Stomach smooth muscle (tissue), 2 donors: Measurements from ENCODE around the gene SRCIN1.

ENCODE experiments used
- H3K27ac ChIP-seq: one replicate; pipeline ENCODE4 v1.7.0; 2013; ENCODE audit warnings: mild to moderate bottlenecking, low read length, inconsistent platforms
- H3K27me3 ChIP-seq, 2 donors: one replicate each; pipeline ENCODE4 v1.7.0; 2013; ENCODE audit warnings: low read length in 2 of 2; ENCODE audit not compliant: insufficient read depth in 2 of 2, control insufficient read depth in 1 of 2
- H3K36me3 ChIP-seq, 2 donors: one replicate each; pipeline ENCODE4 v1.7.0; 2013; ENCODE audit warnings: low read length in 2 of 2; ENCODE audit not compliant: control insufficient read depth in 2 of 2, insufficient read depth in 2 of 2
- H3K4me1 ChIP-seq: one replicate; pipeline ENCODE4 v1.7.0; 2013; ENCODE audit warnings: low read length; ENCODE audit not compliant: control insufficient read depth, insufficient read depth
- H3K4me3 ChIP-seq, 2 donors: one replicate each; pipeline ENCODE4 v1.7.0; 2013; ENCODE audit warnings: low read length in 2 of 2
- H3K9ac ChIP-seq, 2 donors: one replicate each; pipeline ENCODE4 v1.7.0; 2013; ENCODE audit warnings: low read length in 2 of 2, mild to moderate bottlenecking in 1 of 2
- H3K9me3 ChIP-seq, 2 donors: one replicate each; pipeline ENCODE4 v1.7.0; 2013; ENCODE audit warnings: low read length in 2 of 2; ENCODE audit not compliant: control insufficient read depth in 2 of 2
- donor health status: healthy.
- donor health status: Pancreatic carcinoma.

SRCIN1 gene

GRCh38 chr17:38559880-38560230 is 45.9 kb downstream of the SRCIN1 start:
- Histone ChIP-seq H3K27ac (no peak overlapping the region), H3K9ac (no peak overlapping the region), H3K9me3 (no peaks in the 10 kb centered on the region), H3K4me3 (no peak overlapping the region), H3K36me3 (no peaks in the 10 kb centered on the region), H3K27me3 (peaks cover 70 to 78% of the 10 kb centered on the region in 2 donors), H3K4me1 (peaks cover 34% of the 10 kb centered on the region)

DNA sequence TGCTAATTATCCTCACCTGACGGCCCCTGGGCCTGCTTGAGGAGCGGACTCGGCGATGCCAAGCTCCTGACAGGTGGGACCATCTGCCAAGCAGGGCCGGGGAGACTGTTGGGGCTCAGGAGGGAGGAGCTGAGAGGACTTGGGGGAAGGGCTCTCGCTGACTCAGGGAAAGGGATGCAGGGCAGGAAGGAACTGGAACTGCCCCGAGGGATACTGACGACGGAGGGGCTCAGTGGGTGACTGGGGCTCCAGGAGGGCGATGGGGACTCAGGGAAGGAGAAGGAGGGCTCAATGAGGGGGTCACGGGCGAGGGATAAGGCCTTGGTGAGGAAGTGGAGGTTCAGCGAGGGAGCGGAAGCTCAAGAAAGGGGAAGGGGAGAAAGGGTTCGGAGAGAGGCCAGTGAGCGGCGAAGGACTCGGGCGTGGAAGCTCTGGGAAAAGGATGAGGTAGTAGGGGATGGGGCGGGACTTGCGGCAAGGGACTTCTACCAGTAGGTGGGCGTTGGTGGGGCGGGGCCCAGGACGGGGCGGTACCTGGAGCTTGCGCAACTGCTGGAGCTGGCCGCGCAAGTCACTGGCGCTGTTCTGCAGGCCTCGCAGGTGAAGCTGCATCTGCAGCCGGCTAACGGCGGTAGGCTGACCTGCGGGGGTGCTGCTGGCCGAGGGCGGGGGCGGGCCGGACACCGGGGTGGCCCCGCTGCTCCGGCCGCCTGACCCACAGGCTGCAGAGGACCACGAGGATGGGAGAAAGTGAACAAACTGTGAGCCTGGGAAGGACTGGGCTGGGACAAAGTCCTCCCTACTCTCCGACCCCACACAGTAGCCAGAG is 46.5 kb downstream of the SRCIN1 start:
- H3K36me3 ChIP-seq = no peaks in the 10 kb centered on the region
- no peak overlapping the region for H3K27ac ChIP-seq
- no peaks in the 10 kb centered on the region for H3K9me3 ChIP-seq
- peak overlapping the region; percentile 20 to 66 for H3K4me3 ChIP-seq
- H3K9ac ChIP-seq = peak overlapping the region in 1 of 2 donors; percentile 2
- H3K27me3 ChIP-seq = peaks cover 69 to 77% of the 10 kb centered on the region in 2 donors
- H3K4me1 ChIP-seq = peaks cover 34% of the 10 kb centered on the region

GRCh38 chr17:38558728-38559050 is 47.1 kb downstream of the SRCIN1 start:
- H3K27ac ChIP-seq = no peak overlapping the region
- H3K4me3 ChIP-seq = peak overlapping the region; percentile 20 to 66
- H3K27me3 ChIP-seq = peaks cover 65 to 73% of the 10 kb centered on the region in 2 donors
- no peaks in the 10 kb centered on the region for H3K36me3 ChIP-seq
- H3K4me1 ChIP-seq = peaks cover 34% of the 10 kb centered on the region
- H3K9ac ChIP-seq = no peak overlapping the region
- H3K9me3 ChIP-seq = no peaks in the 10 kb centered on the region

GRCh38 chr17:38557836-38558727 is 47.7 kb downstream of the SRCIN1 start:
- Histone ChIP-seq H3K4me3 (peak overlapping the region; percentile 41 to 66), H3K9me3 (no peaks in the 10 kb centered on the region), H3K4me1 (peaks cover 28% of the 10 kb centered on the region), H3K27ac (no peak overlapping the region), H3K9ac (peak overlapping the region in 1 of 2 donors; percentile 36), H3K36me3 (no peaks in the 10 kb centered on the region), H3K27me3 (peaks cover 59 to 69% of the 10 kb centered on the region in 2 donors)

DNA sequence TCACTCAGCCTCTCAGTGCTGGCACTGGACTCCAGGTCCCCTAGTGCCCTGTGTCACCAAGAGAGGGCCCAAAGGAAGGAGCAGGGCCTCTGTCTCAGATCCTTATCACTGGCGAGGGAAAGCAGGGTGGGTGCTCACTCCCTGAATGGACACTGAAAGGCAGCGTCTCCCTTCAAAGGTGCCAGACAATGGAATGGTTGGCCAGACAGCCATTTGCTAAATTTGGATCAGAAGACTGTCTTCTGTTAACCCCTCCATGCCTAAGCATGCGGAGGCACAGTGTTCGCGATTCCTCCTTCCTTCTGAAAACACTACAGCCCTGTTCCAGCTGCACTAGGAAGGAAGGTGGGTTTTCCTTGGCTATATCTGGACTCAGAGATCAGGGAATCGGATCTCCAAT is 48.4 kb downstream of the SRCIN1 start:
- Histone ChIP-seq H3K9me3 (no peaks in the 10 kb centered on the region), H3K27me3 (peaks cover 57 to 63% of the 10 kb centered on the region in 2 donors), H3K36me3 (no peaks in the 10 kb centered on the region), H3K27ac (no peak overlapping the region), H3K9ac (peak overlapping the region in 1 of 2 donors; percentile 42), H3K4me3 (peak overlapping the region; percentile 41 to 66), H3K4me1 (peaks cover 28% of the 10 kb centered on the region)

DNA sequence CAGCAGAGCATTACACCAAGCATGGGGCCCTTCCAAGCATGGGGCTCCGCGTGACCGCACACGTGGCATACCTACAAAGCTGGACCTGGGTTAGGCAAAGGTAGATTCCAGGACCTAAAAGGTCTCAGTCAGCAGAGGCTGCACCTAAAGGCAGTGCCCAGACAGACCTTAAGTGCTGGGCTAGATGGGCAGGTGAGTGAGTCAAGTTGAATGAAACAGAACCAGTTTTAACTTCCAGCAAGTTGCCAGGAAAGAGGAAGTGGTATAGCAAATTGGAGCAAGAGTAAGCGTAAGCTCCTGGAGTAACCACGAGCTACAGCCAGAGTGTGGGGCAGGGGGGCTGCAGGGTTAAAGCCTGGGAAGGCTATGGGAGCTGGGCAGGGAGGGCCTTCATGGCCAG is 49.5 kb downstream of the SRCIN1 start:
- Histone ChIP-seq H3K27me3 (peaks cover 51 to 55% of the 10 kb centered on the region in 2 donors), H3K9me3 (peaks cover 0 to 2% of the 10 kb centered on the region in 2 donors)

GRCh38 chr17:38554430-38555350 is 51.1 kb downstream of the SRCIN1 start:
- H3K9me3 ChIP-seq = peaks cover 0 to 2% of the 10 kb centered on the region in 2 donors
- no peak overlapping the region for H3K4me3 ChIP-seq
- H3K9ac ChIP-seq = no peak overlapping the region
- peaks cover 36 to 40% of the 10 kb centered on the region in 2 donors for H3K27me3 ChIP-seq
- H3K4me1 ChIP-seq = peaks cover 24% of the 10 kb centered on the region
- no peaks in the 10 kb centered on the region for H3K36me3 ChIP-seq
- no peak overlapping the region for H3K27ac ChIP-seq

More for the DNA sequence above, 49.5 kb downstream of the SRCIN1 start:
- no peak overlapping the region for H3K4me3 ChIP-seq
- no peak overlapping the region for H3K9ac ChIP-seq
- peaks cover 28% of the 10 kb centered on the region for H3K4me1 ChIP-seq
- no peaks in the 10 kb centered on the region for H3K36me3 ChIP-seq
- H3K27ac ChIP-seq = no peak overlapping the region

DNA sequence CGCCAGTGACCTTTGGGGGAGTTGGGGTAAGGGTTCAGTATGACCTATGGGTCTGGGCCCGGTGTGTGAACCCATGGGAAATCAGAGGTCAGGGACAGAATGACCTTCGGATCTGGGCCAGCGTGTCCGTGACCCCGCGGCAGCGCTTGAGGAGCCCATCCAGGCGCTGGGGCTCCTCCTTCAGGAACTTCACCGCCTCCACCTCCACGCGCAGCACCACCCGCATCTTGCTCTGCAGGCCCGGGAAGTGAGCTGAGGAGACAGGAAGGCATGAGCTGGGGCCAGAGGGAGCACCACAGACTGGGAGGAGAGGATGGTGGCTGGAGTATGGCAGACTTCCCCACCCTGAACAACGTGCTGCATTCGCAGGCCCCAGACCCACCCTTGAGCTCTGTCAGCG is 53.4 kb downstream of the SRCIN1 start:
- no peak overlapping the region for H3K27ac ChIP-seq
- peaks cover 17 to 32% of the 10 kb centered on the region in 2 donors for H3K27me3 ChIP-seq
- H3K4me3 ChIP-seq = no peak overlapping the region
- H3K4me1 ChIP-seq = peaks cover 4% of the 10 kb centered on the region
- no peaks in the 10 kb centered on the region for H3K36me3 ChIP-seq
- H3K9me3 ChIP-seq = peaks cover 0 to 2% of the 10 kb centered on the region in 2 donors
- H3K9ac ChIP-seq = no peak overlapping the region

- H3K4me1 ChIP-seq = no peaks in the 10 kb centered on the region
- no peak overlapping the region for H3K9ac ChIP-seq
- peaks cover 0 to 2% of the 10 kb centered on the region in 2 donors for H3K9me3 ChIP-seq
- H3K27me3 ChIP-seq = peaks cover 14 to 25% of the 10 kb centered on the region in 2 donors
- H3K27ac ChIP-seq = no peak overlapping the region
- no peaks in the 10 kb centered on the region for H3K36me3 ChIP-seq
- no peak overlapping the region for H3K4me3 ChIP-seq
Measured at GRCh38 chr17:38551121-38551520, 54.6 kb downstream of the SRCIN1 start.

GRCh38 chr17:38550661-38551060 is 55.1 kb downstream of the SRCIN1 start:
- H3K4me3 ChIP-seq = no peak overlapping the region
- no peaks in the 10 kb centered on the region for H3K36me3 ChIP-seq
- H3K4me1 ChIP-seq = no peaks in the 10 kb centered on the region
- peaks cover 0 to 2% of the 10 kb centered on the region in 2 donors for H3K9me3 ChIP-seq
- no peak overlapping the region for H3K9ac ChIP-seq
- H3K27ac ChIP-seq = no peak overlapping the region
- H3K27me3 ChIP-seq = peaks cover 12 to 22% of the 10 kb centered on the region in 2 donors
